HG03103 (cell line): ENCODE measurements around the gene RNF2.
A peak's percentile ranks its signal among the peaks of the same experiment; 100 is the strongest.
"Not testable (repeated sequence)": the region's sequence is repeated elsewhere in the genome, so short reads cannot be mapped to it uniquely, and the experiment has no call there.

Experiments used
- ATAC-seq: cut with Tn5 transposase; IDR thresholded peaks from one replicate; pipeline ENCODE4 v1.9.1; 2021; ENCODE audit warnings: low read depth; ENCODE audit not compliant: unreplicated experiment

RNF2 gene

DNA sequence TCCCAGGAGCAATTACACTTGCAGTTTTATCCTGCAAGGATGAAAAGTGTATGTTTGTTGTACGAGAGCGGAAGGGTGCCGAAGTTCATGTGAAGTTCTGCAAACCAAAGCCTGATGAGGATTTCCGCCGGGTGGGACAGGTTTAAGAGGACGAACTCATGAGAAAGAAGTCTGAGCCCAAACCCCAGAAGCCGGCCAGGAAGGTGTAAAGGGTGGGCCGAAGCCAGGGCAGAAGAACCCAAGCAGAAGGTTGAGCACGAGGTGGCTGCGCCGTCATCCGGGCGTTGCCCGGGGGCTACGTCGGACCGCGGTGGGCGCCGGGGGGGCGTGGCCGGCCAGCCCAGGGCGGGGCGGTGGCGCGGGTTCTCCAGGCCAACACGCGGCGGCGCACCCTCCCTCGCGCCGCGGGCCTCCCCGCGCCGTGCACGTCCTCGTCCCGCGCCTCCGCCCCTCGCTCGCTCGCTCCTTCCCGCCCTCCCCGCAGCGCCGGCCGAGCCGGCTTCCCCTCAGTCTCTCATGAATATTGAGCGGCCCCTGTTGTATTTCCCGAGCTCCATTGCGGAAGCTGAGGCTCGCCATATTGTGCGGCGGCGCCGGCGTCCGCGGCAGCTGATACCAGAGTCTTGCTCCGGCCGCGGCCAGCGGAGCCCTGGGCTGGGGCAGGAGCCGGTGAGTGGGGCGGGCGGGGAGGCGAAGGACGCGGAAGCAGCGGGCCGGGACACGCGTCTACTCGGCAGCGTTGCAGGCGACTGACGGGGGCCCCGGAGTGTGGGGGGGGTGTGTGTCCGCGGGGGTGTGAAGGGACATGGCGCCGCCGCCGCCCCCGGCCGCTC lies at the start of gene RNF2:
TSS of gene RNF2 (plus strand) at position 578 of the 833 bp plus-strand sequence. CDS start 41,996 bp downstream, outside the sequence.
- ATAC-seq, result peak; percentile 91

DNA sequence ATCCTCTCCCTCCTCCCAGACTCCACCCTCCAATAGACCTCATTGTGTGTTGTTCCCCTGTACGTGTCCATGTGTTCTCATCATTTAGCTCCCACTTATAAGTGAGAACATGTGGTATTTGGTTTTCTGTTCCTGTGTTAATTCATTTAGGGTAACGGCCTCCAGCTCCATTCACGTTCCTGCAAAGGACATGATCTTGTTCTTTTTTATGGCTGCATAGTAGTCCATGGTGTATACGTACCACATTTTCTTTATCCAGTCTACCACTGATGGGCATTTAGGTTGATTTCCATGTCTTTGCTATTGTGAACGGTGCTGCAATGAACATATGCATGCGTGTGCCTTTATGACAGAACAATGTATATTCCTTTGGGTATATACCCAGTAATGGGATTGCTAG lies 45.4 kb upstream of the RNF2 start:
- ATAC-seq, result not testable (repeated sequence)

DNA sequence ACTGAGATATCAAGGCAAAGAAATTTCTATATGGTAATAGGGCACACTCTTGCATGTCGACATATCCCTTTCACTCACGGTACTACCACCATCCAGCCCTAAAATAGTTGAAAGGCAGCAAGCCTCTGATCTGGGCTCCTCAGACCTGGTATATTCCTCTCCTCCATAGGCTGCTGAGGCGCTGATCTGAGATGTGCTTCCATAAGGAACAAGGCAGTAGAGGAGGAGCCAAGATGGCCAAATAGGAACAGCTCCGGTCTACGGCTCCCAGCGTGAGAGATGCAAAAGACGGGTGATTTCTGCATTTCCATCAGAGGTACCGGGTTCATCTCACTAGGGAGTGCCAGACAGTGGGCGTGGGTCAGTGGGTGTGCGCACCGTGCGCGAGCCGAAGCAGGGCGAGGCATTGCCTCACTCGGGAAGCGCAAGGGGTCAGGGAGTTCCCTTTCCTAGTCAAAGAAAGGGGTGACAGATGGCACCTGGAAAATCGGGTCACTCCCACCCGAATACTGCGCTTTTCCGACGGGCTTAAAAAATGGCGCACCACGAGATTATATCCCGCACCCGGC lies 44.0 kb upstream of the RNF2 start:
- not testable (repeated sequence) for ATAC-seq

DNA sequence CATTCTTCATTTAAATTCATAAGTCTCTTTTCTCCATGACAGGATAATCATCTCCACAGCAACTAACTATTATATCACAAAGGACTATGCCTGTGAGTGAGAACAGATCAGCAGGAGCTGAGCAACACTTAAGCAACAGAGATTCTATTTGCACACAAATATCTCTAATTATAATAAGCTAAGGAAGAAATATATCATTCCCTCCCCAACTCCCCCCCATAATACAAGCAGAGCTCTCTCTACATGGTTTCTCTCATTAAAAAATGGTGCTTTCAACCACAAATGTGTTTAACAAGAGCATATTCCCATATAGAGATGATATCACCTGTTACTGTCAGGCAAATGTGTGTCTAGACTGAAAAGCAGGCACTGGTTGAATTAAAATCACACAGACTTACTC lies 36.5 kb upstream of the RNF2 start:
- ATAC-seq, result no peak

DNA sequence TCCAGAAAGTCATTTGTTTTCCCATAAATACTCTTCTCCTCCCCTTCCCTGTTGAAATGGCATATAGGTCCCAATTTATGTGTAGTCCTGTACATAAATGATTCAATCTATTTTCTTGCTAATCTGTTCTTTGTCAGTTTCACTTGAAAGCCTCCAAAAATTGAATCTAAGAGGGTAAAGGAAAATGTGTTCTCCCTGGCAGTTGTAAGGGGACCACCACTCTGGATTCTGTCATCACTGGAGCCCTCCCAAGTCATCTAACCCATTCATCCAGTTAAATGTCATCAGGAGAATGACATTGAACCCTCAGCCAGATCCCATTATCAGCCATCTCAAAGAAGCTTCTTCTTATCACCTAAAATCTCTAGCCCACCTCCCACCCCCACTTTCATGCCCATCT lies 35.0 kb upstream of the RNF2 start:
- no peak for ATAC-seq

DNA sequence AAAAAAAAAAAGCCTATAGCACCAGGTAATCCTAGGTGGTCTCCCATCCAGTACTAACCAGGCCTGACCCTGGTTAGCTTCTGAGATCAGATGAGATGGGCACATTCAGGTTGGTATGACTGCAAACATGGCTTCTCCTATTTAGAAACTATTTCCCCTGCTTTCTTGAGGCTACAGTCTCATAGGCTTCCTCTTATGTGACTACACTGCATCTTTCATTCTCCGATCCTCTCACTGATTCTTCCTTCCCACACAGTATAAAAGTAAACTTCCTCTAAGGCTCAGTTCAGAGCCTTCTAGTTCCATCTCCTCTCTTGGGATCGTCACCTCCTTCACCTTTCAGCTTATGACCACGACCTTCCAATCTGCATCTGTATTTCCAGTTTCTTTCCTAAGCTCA lies 30.4 kb upstream of the RNF2 start:
- no peak for ATAC-seq

DNA sequence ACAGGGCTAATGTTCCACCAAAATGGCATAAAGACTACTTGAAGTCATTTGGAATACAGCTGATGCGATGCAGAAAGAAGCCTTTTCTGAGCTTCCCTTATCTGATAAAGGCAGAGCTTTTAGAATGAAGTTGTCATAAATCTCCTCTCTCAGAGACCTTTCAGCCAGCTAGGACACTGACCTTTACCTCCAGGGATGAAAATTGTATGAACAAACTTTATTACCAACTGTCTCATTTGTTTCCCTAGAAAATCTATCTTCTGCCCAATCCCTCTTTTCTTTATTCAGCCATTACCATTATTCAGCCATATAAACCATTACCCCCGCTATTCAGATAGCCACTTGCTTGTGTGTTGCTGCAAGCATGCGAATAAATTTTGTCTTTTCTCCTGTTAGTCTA lies 29.7 kb upstream of the RNF2 start:
- ATAC-seq, result no peak

DNA sequence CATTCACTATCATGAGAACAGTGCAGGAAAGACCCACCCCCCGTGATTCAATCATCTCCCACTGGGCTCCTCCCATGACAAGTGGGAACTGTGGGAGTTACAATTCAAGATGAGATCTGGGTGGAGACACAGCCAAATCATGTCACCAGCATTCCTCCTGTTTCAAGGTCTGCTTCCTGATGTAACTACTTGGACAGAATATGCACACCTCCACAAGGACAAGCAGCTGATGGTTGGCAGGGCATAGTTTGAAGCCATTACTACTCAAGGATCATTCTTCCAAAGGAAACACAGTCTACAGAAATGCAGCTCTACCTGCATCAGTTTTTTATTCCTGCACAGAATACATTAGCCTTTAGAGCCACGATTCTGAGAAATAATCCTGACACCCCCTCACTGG lies 28.5 kb upstream of the RNF2 start:
- no peak for ATAC-seq

DNA sequence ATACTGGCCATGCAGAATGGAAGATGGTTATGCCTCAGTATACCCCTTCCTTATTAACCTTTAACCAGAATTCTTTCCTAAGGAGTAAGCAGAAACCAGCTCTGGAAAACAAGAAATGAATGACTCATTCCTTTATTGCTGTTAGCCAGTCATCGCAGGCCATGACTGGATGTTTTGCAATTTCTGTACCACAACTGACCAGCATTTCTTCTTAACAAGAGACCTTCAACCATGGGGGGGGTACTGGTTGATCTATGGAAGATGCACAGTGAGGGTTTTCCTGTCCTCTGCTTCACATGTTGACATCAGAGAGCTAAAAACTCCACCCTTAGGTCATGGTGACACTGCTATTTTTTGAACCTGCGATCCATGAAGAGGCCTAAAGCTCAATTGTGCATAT lies 28.0 kb upstream of the RNF2 start:
- no peak for ATAC-seq

DNA sequence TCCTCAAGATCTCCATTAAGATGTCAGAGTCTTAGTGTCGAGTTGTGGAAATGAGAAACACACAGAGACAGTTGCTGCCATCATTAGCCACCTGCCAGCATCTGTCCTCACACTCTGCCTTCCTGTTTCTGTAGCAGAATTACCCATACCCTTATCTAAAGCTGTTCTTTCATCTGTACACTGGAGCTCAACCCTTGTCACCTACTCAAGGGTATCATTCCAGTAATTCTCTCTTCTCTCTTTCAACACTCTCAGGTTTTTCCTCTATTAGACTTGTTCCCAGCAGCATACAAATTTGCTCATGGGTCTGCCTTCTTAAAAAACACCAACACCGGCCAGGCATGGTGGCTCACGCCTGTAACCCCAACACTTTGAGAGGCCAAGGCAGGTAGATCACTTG lies 27.4 kb upstream of the RNF2 start:
- ATAC-seq, result no peak

DNA sequence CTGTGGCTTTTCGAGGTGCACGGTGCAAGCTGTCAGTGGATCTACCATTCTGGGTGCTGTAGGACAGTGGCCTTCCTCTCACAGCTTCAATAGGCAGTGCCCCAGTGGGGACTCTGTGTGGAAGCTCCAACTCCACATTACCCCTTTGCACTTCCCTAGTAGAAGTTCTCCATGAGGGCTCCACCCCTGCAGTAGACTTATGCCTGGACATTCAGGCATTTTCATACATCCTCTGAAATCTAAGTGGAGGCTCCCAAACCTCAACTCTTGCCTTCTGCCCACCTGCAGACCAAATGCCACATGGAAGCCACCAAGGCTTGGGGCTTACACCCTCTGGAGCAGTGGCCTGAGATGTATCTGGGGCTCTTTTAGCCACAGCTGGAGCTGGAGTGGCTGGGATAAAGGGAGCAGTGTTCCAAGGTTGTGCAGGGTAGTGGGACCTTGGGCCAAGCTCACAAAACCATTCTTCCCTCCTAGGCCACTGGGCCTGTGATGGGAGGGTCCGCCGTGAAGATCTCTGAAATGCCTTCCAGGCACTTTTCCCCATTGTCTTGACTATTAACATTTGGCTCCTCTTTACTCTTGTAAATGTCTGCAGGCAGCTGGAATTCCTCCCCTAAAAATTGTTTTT lies 18.0 kb upstream of the RNF2 start:
- ATAC-seq, result no peak

DNA sequence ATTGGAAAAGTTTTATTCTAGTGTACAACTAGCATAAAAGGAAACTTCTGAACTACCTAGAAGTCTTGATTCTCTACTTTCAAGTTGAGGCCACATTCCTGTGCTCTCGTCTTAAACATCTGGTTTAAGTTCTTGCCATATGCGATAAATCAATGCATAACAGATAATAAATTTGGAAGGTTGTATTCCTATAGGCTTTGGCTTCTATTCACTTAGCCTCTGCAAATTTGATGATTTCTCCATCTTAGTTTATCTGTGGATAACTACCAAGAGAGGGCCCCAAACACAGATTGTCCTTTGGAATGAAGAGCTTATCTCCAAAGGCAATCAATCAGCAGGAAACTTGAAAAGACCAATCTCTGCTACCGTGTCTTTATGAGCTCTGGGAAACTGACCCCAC lies 11.7 kb upstream of the RNF2 start:
- no peak for ATAC-seq

DNA sequence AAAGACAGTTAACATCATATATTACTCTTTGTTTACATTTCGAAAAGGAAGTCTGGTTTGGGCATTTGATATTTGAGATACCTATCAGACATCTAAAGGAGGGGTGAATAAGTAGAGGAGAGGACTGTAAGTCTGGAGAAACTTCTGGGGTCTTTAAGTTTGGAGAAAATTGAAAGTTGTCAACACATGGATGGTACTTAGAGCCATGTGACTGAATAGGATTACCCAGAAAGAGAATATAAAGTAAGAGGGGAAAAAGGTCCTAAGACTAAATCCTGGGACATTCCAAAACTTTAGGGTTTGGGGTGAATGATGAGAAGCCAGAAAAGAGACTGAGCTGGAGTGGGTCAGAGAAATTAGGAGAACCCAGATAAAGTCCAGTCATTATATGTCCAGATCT lies 10.1 kb upstream of the RNF2 start:
- no peak for ATAC-seq

DNA sequence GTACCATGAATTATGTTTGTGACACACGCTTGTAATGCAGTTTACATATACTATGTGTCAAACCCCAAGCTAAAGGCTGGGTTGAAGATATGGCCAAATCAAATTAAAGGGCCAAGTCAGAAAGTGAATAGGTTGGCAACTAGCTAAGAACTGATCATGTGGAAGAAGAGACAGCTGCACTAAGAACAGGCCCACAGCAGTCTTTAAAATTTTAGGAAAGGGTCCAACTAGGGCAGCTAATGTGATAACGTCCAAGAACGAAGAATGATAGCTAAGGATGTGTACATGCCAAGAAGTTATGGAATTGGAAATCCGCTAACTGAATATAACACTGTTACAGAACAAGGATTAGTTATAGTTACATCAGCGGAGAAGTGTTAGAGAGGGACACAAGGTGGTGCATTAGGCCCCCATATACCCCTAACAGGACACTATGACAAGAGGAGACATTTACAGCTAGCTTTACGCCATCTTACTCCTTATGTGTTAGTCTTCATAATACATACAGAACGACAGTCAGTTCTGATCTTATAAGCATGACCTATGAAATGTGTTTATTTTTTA lies 6.5 kb upstream of the RNF2 start:
- no peak for ATAC-seq

DNA sequence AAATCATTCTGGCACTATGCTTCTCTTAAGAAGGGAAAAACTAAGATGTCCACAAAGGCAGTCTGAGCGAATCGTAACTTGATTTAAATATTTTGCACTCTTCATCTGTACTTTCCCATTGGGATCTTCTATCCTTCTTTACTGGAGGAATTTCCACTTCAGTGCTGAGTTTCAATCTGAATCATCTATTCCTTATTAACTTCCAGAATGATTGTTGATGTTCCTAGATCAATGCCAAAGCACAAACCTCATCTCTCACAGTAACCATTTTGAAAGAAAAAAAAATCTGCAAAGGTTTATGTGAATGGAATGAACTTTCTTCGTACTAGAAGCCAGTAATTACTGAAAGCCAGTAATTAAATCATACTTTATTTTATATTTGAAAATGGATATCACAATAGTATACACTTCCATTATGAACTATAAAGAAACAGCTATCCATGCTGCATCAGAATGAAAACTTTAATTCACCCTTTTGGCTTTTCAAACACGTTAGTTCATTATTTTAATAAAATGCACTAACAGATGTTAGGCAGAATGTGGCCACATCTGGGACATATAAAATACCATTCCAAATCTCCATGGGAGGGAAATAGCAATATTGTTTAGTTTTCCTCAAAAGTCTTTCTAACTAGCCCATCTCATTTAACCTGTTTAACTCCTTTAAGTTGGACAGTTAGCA lies 5.5 kb upstream of the RNF2 start:
- ATAC-seq, result no peak

DNA sequence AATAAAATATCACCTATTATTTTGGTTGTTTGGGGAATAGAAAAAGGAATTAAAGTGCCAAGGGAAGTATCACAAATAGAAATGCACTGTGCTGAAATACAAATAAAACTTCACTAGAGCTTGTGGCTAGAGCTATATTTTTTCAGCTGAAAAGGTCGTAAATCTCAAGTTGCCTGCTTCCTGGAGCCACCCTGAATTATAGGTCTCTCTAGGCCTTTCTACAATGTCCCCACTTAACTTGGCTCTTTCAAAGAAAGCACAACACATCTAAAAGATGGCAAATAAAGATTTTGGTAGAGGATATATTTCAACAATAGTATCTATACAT lies 5.0 kb upstream of the RNF2 start:
- ATAC-seq, result no peak

DNA sequence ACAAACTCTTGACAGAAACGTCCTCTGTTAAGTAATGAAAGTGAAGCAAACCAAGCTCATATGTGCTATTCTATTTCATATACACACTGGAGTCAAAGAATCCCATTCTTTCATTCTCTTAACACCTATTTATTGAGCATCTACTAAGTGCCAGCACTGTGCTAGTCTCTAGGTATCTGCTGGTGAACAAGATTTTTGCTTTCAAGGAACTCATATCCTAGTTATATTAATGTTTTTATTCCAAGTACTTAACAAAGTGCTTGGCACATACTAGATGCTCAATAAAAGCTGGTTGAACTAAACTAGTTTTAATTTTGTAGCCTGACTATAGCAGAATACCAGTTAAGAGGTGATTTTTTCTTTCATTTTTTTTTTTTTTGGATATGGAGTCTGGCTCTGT lies 3.6 kb upstream of the RNF2 start:
- no peak for ATAC-seq

DNA sequence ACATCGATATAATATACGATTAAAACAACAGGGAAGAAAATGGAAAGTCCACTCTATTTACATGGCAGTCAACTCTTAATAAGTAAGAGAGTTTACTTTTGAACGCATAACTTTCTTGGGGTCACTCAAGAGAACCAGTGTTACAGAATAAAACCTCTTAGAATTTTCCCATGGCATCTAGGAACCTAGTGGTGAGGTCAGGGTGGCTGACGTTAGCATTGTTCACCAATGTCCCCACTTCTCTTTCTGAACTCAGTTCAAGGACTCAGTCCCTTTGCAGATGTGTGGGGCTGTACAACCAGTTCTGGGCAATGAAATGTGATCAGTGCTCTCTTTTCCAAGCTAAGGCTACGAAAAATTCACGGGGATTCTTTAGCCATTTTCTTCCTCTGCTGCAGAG lies 2.6 kb upstream of the RNF2 start:
- ATAC-seq, result no peak

DNA sequence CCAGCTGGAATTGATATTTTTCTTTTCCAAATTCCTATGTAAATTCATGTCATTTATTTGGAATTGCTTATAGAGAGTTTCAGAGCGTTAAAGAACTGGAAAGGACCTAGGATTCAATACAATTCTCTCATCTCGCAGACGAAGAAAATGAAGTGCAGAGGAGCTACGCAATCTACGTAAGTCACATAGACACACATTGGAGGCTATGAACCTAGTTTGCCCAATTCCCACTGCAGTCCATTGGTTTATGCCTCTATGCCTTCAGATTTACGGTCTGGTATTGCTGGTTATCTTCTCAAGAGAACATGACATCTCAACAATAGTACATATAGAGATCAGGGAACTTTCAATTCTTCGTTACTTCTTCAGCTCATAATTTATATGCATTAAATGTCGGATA lies 971 bp upstream of the RNF2 start:
- ATAC-seq, result no peak

DNA sequence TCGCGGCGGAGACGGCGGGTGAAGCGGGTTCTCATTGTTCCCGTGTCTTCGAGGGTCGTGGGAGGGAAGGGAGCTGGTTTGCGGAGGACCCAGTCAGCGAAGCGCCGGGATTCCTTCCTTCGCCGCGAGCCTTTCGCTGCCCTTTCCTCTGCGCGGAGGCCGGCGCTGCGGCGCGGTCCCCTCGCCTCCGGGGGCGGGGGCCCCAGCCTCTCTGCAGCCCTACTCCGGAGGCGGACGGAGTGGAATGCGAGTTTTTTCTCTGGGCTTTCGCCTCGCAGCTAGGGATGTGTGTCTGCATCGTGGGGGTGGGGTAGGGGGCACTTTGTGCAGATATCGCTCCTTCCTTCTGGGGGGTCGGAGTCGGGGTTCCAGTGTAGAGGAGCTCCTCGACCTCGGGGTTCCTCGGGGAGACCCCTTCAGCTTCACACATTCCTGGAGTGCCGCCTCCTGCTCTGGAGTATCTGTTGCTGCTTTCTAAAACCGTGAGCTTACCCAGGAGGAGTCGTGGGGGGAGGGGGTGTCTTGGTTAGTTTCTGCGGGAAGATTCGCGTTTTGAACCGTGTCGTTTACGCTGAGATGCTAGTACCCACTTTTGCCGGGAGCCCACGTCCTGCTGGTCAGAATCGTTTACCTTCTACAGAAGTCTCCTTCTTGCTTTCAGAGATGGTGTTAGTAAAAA lies 595 bp downstream of the RNF2 start:
- peak; percentile 9 for ATAC-seq

DNA sequence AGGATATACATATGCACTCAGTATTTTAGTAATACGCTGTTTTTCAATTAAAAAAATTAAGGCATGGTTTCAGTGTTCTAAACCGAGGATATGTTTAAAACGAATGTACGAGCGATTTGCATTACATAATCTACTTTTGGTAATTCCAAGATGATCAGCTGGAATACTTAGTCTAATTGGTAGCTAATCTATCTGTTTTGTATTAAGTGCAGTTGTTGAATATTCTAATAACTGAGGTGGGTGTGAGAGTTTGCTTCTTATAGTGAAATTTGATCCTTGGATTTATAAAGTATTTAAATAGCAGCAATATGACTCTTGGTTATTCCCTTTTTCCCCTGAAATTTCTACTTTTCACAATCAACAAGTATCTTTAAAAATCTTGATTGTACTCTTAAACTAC lies 1.3 kb downstream of the RNF2 start:
- no peak for ATAC-seq
